Hepatocyte (in vitro differentiated cells): ENCODE data around the gene EPSTI1. TPM values are rescaled to one million over a fixed set of nuclear protein-coding genes. Genes with fewer than 3 reads are reported as not detected.

ENCODE experiments used
- DNase-seq: peaks from one replicate; pipeline ENCODE4 v3.0.0-alpha.2; 2016; ENCODE audit warnings: low spot score
- H2AFZ ChIP-seq: fragments of 200-600 bp; sonication (generic); 2 replicates; pipeline ENCODE4 v1.6.0; 2016; ENCODE audit warnings: antibody characterized with exemption, mild to moderate bottlenecking
- H3K27ac ChIP-seq: fragments of 200-600 bp; sonication (generic); 2 replicates; pipeline ENCODE4 v1.5.1; 2016; ENCODE audit warnings: mild to moderate bottlenecking
- H3K27me3 ChIP-seq: fragments of 200-600 bp; sonication (generic); 2 replicates; pipeline ENCODE4 v1.6.1; 2016
- H3K36me3 ChIP-seq: fragments of 200-600 bp; sonication (generic); replicated peaks from 2 replicates; pipeline ENCODE4 v1.5.1; 2016; ENCODE audit warnings: low read depth; ENCODE audit not compliant: insufficient read depth
- H3K4me1 ChIP-seq: fragments of 200-600 bp; sonication (generic); 2 replicates; pipeline ENCODE4 v1.5.1; 2016; ENCODE audit warnings: mild to moderate bottlenecking, moderate library complexity; ENCODE audit not compliant: insufficient read depth
- H3K4me2 ChIP-seq: fragments of 200-600 bp; sonication (generic); 2 replicates; pipeline ENCODE4 v1.6.0; 2016
- H3K4me3 ChIP-seq: fragments of 200-600 bp; sonication (generic); 2 replicates; pipeline ENCODE4 v1.5.1; 2016; ENCODE audit warnings: mild to moderate bottlenecking
- H3K79me2 ChIP-seq: fragments of 200-600 bp; sonication (generic); 2 replicates; pipeline ENCODE4 v1.6.0; 2017; ENCODE audit warnings: mild to moderate bottlenecking
- H3K9me2 ChIP-seq: fragments of 200-600 bp; sonication (generic); replicated peaks from 2 replicates; pipeline ENCODE4 v1.6.0; 2017; ENCODE audit warnings: mild to moderate bottlenecking; ENCODE audit not compliant: insufficient read depth
- H3K9me3 ChIP-seq: fragments of 200-600 bp; sonication (generic); 2 replicates; pipeline ENCODE4 v1.5.1; 2016; ENCODE audit warnings: low read depth, mild to moderate bottlenecking
- H4K20me1 ChIP-seq: fragments of 200-600 bp; sonication (generic); 2 replicates; pipeline ENCODE4 v1.6.0; 2016; ENCODE audit warnings: mild to moderate bottlenecking; ENCODE audit not compliant: insufficient read depth, poor library complexity, severe bottlenecking
- EZH2 ChIP-seq: fragments of 200-600 bp; sonication (generic); IDR thresholded peaks from 2 replicates; pipeline ENCODE4 v1.6.1; 2016; ENCODE audit warnings: antibody characterized with exemption, mild to moderate bottlenecking, borderline replicate concordance
- EZH2phosphoT487 ChIP-seq: fragments of 200-600 bp; sonication (generic); IDR thresholded peaks from one replicate; pipeline ENCODE4 v1.6.1; 2018; ENCODE audit warnings: antibody characterized with exemption, mild to moderate bottlenecking, low read depth, moderate library complexity; ENCODE audit not compliant: unreplicated experiment, severe bottlenecking
- WGBS: methylation state at CpG from one replicate; pipeline ENCODE4 v1.1.6; 2016; ENCODE audit warnings: low lambda C conversion rate; ENCODE audit errors: missing lambda C conversion rate; 5-methylcytosine and 5-hydroxymethylcytosine counted together
- polyA plus RNA-seq: library from polyadenylated mRNA; unstranded; fragments of >200 nt; fragmentation: Nextera tagmentation; extraction: Ambion mirVana; gene quantifications from 2 replicates; pipeline ENCODE4 v1.2.1, GENCODE V29; 2016
- total RNA-seq: library from RNA; depleted of rRNA; stranded (reverse); fragments of >200 nt; gene quantifications from 2 replicates; pipeline ENCODE4 v1.2.3, GENCODE V29; 2014
- TF ChIP-seq, protein P1 (sequence below): fragments of 200-600 bp; sonication (generic); IDR thresholded peaks from 2 replicates; pipeline ENCODE4 v1.5.1; 2016; ENCODE audit warnings: antibody characterized with exemption, mild to moderate bottlenecking; ENCODE audit not compliant: poor library complexity

The EPSTI1 gene
- total and polyA plus RNA-seq, 2 experiments from 2014 or later: 24.5 to 31.0 TPM

GRCh38 chr13:43030548-43030947, 38.5 kb upstream of the EPSTI1 start:
- no peak overlapping the region for H3K4me3 ChIP-seq

GRCh38 chr13:43026262-43026661, 34.2 kb upstream of the EPSTI1 start:
- H3K79me2 ChIP-seq: no peaks in the 10 kb centered on the region
- no peak for DNase-seq
- 68% methylated on average over 2 of the region's 2 CpGs for WGBS
- no peak overlapping the region for H2AFZ ChIP-seq
- H4K20me1 ChIP-seq: no peaks in the 10 kb centered on the region
- H3K27me3 ChIP-seq: no peaks in the 10 kb centered on the region
- peaks cover 7% of the 10 kb centered on the region for H3K4me1 ChIP-seq
- H3K9me2 ChIP-seq: no peaks in the 10 kb centered on the region
- no peak overlapping the region for H3K4me3 ChIP-seq
- TF ChIP-seq, protein P1, sequence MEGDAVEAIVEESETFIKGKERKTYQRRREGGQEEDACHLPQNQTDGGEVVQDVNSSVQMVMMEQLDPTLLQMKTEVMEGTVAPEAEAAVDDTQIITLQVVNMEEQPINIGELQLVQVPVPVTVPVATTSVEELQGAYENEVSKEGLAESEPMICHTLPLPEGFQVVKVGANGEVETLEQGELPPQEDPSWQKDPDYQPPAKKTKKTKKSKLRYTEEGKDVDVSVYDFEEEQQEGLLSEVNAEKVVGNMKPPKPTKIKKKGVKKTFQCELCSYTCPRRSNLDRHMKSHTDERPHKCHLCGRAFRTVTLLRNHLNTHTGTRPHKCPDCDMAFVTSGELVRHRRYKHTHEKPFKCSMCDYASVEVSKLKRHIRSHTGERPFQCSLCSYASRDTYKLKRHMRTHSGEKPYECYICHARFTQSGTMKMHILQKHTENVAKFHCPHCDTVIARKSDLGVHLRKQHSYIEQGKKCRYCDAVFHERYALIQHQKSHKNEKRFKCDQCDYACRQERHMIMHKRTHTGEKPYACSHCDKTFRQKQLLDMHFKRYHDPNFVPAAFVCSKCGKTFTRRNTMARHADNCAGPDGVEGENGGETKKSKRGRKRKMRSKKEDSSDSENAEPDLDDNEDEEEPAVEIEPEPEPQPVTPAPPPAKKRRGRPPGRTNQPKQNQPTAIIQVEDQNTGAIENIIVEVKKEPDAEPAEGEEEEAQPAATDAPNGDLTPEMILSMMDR: no peak
- no peak for TF ChIP-seq EZH2
- no peaks in the 10 kb centered on the region for H3K9me3 ChIP-seq
- H3K36me3 ChIP-seq: no peaks in the 10 kb centered on the region
- H3K4me2 ChIP-seq: no peak overlapping the region
- no peak overlapping the region for H3K27ac ChIP-seq

More at GRCh38 chr13:43030548-43030947, 38.5 kb upstream of the EPSTI1 start:
- H4K20me1 ChIP-seq: no peaks in the 10 kb centered on the region
- H3K27me3 ChIP-seq: no peaks in the 10 kb centered on the region
- no peaks in the 10 kb centered on the region for H3K36me3 ChIP-seq
- H3K9me3 ChIP-seq: no peaks in the 10 kb centered on the region
- no peaks in the 10 kb centered on the region for H3K9me2 ChIP-seq
- H3K79me2 ChIP-seq: no peaks in the 10 kb centered on the region
- H3K27ac ChIP-seq: no peak overlapping the region
- DNase-seq: no peak
- 92% methylated on average over 4 of the region's 4 CpGs for WGBS
- no peak overlapping the region for H2AFZ ChIP-seq
- no peak overlapping the region for H3K4me2 ChIP-seq
- no peak for TF ChIP-seq EZH2phosphoT487
- no peak for TF ChIP-seq EZH2
- TF ChIP-seq, protein P1: no peak
- H3K4me1 ChIP-seq: no peaks in the 10 kb centered on the region

DNA sequence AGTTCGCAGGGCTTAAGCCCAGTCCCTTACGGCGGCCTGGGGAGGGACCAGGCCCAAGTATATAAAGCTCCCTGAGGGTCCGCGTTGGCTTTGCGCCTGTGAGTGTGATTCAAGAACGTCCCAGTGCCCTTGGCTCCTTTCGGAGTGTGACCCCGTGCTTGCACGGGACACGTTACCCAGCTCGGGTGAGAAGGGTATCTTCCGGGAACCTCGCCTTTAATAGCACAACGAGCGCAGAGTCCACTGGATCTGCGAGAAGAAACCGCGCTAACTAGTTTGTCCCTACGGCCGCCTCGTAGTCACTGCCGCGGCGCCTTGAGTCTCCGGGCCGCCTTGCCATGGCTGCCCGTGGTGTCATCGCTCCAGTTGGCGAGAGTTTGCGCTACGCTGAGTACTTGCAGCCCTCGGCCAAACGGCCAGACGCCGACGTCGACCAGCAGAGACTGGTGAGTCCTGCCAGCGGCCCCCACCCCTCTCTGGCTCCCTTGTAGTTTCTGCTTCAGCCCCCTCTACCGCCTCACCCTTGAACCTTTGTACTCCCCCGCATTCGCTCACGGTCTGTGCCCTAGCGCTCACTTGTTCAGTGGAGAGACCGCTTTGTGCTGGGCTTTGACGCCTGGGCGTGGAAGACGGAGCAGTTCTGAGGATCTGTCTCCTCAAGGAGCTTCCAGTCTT, 31.4 kb upstream of the EPSTI1 start, which contains the start of gene DNAJC15:
DNAJC15 (plus strand) TSS at position 298 of the 675 bp plus-strand sequence; CDS start at position 339, 41 bp downstream.
- no peaks in the 10 kb centered on the region for H3K36me3 ChIP-seq
- H4K20me1 ChIP-seq: no peaks in the 10 kb centered on the region
- peak within 1 kb of the TSS; percentile 38 for H3K27ac ChIP-seq
- H3K4me3 ChIP-seq: no peak within 1 kb of the TSS
- WGBS: 86% methylated on average over 46 of the region's 48 CpGs
- no peaks in the 10 kb centered on the region for H3K79me2 ChIP-seq
- H3K9me3 ChIP-seq: no peaks in the 10 kb centered on the region
- peaks cover 16% of the 10 kb centered on the region for H3K4me1 ChIP-seq
- peak; percentile 14 for DNase-seq
- H3K4me2 ChIP-seq: peak within 1 kb of the TSS; percentile 26
- H3K27me3 ChIP-seq: no peaks in the 10 kb centered on the region
- H2AFZ ChIP-seq: no peak within 1 kb of the TSS
- H3K9me2 ChIP-seq: no peaks in the 10 kb centered on the region
- TF ChIP-seq, protein P1: no peak
- TF ChIP-seq EZH2 (no peak), EZH2phosphoT487 (no peak)
